A673 (cell line): ENCODE data around the gene UNKL. TPM values are rescaled to one million over a fixed set of nuclear protein-coding genes. Genes with fewer than 3 reads are reported as not detected.

Experiments used
- BruUV-seq: library from RNA; stranded (reverse); fragments of 400-500 nt; replicated peaks from 2 replicates; lab custom pipeline; 2021; lab: Mats Ljungman, UMichigan
- CTCF ChIA-PET: fragments of 300-600 bp; sonication (Branson Sonifier 250); formaldehyde crosslinking; loops from one replicate; lab custom pipeline; 2022; ENCODE audit warnings: antibody characterized with exemption; lab: Charles Lee
- POLR2A ChIA-PET: fragments of 300-600 bp; sonication (Branson Sonifier 250); formaldehyde crosslinking; loops from one replicate; lab custom pipeline; 2022; ENCODE audit warnings: antibody characterized with exemption; ENCODE audit not compliant: low non-redundant PET; lab: Charles Lee
- DNase-seq: peaks from one replicate; pipeline ENCODE4 v3.0.0-alpha.2; 2015; ENCODE audit warnings: low spot score
- H3K27ac ChIP-seq: fragments of 200-600 bp; sonication (generic); 2 replicates; pipeline ENCODE4 v1.5.1; 2016; ENCODE audit warnings: mixed run types, low read depth, mild to moderate bottlenecking, mixed read lengths, antibody characterized with exemption, low read length; ENCODE audit not compliant: poor library complexity, severe bottlenecking
- H3K27me3 ChIP-seq: fragments of 200-600 bp; sonication (generic); replicated peaks from 2 replicates; pipeline ENCODE4 v1.6.1; 2017; ENCODE audit warnings: mixed run types, low read depth, mild to moderate bottlenecking, mixed read lengths, antibody characterized with exemption, low read length; ENCODE audit not compliant: insufficient read depth, poor library complexity
- H3K36me3 ChIP-seq: fragments of 200-600 bp; sonication (generic); 2 replicates; pipeline ENCODE4 v1.6.1; 2016; ENCODE audit warnings: mixed run types, mild to moderate bottlenecking, mixed read lengths, antibody characterized with exemption, low read length; ENCODE audit not compliant: insufficient read depth, poor library complexity, severe bottlenecking
- H3K4me1 ChIP-seq: fragments of 200-600 bp; sonication (generic); 2 replicates; pipeline ENCODE4 v1.6.1; 2017; ENCODE audit warnings: mixed run types, mild to moderate bottlenecking, mixed read lengths, antibody characterized with exemption, low read length; ENCODE audit not compliant: insufficient read depth, poor library complexity, severe bottlenecking
- H3K4me3 ChIP-seq: fragments of 200-600 bp; sonication (generic); 2 replicates; pipeline ENCODE4 v1.5.1; 2016; ENCODE audit warnings: low read depth, mixed run types, mild to moderate bottlenecking, mixed read lengths, low read length; ENCODE audit not compliant: poor library complexity, severe bottlenecking
- H3K9me3 ChIP-seq: fragments of 200-600 bp; sonication (generic); 2 replicates; pipeline ENCODE4 v1.6.1; 2016; ENCODE audit warnings: mixed run types, low read depth, mild to moderate bottlenecking, mixed read lengths, antibody characterized with exemption, low read length; ENCODE audit not compliant: poor library complexity, severe bottlenecking
- EZH2 ChIP-seq: fragments of 200-600 bp; sonication (generic); IDR thresholded peaks from 2 replicates; pipeline ENCODE4 v1.6.1; 2017; ENCODE audit warnings: borderline replicate concordance, low read depth, mild to moderate bottlenecking, mixed read lengths, antibody characterized with exemption, low read length; ENCODE audit not compliant: poor library complexity, severe bottlenecking
- intact Hi-C: fragments of 100-400 bp; cut with micrococcal nuclease; formaldehyde crosslinking; loops from one replicate; pipeline ENCODE4 v1.10.0; 2022; ENCODE audit not compliant: unreplicated experiment
- total RNA-seq: library from RNA; stranded (reverse); gene quantifications from 2 replicates; pipeline ENCODE4 v1.2.3, GENCODE V29; 2021
- TF ChIP-seq, protein P1 (sequence below): fragments of 300-800, 200-600 bp; sonication (generic); conservative IDR thresholded peaks from 2 replicates; pipeline ENCODE4 v1.5.1; 2017; ENCODE audit warnings: low read depth, mild to moderate bottlenecking, antibody characterized with exemption, low read length, moderate library complexity, mixed read lengths

The UNKL gene
- total RNA-seq, 1 experiment from 2014 or later, result 88.5 TPM

DNA sequence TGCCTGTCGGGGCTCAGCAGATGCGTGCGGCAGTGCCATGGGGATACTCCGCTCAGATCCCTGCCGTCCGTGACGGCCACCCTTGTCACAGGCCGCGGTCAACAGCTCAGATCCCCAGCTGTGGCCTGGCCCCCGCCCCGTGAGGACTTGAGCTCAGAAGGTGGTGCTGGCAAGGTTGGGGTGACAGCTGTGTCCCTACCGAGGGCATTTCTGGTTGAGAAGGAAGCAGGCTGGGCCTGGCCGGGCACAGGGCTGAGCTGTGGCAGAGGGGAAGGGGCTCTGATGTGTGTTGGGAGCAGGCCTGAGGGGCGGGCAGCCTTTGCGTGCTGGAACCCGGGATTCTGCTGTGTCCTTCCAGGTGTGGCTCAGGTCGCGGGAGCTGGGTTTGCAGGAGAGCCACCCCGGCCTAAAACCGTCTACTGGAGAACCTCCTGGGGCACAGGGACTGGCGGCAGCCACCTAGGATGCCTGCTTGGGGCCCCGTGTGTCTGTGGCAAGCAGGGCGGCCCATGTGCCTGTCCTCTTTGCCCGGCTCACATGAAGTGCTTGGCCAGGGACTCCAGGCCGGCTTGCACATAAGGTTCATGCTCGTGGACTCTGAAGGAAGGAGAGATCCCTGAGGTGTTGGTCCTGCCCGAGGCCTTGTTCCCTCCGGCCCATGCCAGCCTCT, 100.0 kb downstream of the UNKL start:
- intact Hi-C loops, result no loop called here
- POLR2A ChIA-PET, result no interaction called here
- Histone ChIP-seq H3K36me3 (peaks cover 77% of the 10 kb centered on the region), H3K4me3 (no peak overlapping the region), H3K4me1 (peaks cover 8% of the 10 kb centered on the region), H3K9me3 (no peaks in the 10 kb centered on the region), H3K27ac (no peak overlapping the region), H3K27me3 (no peaks in the 10 kb centered on the region)
- no peak for DNase-seq
- CTCF ChIA-PET, result no interaction called here
- no peak for TF ChIP-seq EZH2
- TF ChIP-seq, protein P1, sequence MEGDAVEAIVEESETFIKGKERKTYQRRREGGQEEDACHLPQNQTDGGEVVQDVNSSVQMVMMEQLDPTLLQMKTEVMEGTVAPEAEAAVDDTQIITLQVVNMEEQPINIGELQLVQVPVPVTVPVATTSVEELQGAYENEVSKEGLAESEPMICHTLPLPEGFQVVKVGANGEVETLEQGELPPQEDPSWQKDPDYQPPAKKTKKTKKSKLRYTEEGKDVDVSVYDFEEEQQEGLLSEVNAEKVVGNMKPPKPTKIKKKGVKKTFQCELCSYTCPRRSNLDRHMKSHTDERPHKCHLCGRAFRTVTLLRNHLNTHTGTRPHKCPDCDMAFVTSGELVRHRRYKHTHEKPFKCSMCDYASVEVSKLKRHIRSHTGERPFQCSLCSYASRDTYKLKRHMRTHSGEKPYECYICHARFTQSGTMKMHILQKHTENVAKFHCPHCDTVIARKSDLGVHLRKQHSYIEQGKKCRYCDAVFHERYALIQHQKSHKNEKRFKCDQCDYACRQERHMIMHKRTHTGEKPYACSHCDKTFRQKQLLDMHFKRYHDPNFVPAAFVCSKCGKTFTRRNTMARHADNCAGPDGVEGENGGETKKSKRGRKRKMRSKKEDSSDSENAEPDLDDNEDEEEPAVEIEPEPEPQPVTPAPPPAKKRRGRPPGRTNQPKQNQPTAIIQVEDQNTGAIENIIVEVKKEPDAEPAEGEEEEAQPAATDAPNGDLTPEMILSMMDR, result no peak
- no TSS peak for BruUV-seq

- ChIA-PET CTCF (no interaction called here), POLR2A (no interaction called here)
- intact Hi-C loops, result no loop called here
- no peak for TF ChIP-seq EZH2
- TF ChIP-seq, protein P1, result no peak
- no peaks in the 10 kb centered on the region for H3K27me3 ChIP-seq
- H3K9me3 ChIP-seq, result no peaks in the 10 kb centered on the region
- no peak for DNase-seq
- H3K36me3 ChIP-seq, result peaks cover 70% of the 10 kb centered on the region
- no TSS peak for BruUV-seq
- no peak overlapping the region for H3K4me3 ChIP-seq
- peaks cover 8% of the 10 kb centered on the region for H3K4me1 ChIP-seq
- H3K27ac ChIP-seq, result no peak overlapping the region
Observed at GRCh38 chr16:1313721-1314369, 100.7 kb downstream of the UNKL start.

Other genes with a start within 250 kb of the UNKL start
- not detected in 2 replicates for gene TPSG1, start 189.4 kb downstream of the UNKL start, total RNA-seq
- gene TPSB2, start 184.5 kb downstream of the UNKL start, total RNA-seq, result 9.6 and 16.7 TPM in 2 replicates
- gene TPSAB1, start 174.0 kb downstream of the UNKL start, total RNA-seq, result 19.5 and 22.9 TPM in 2 replicates
- gene TPSD1, start 158.6 kb downstream of the UNKL start, total RNA-seq, result 1.7 and 2.3 TPM in 2 replicates
- 348 and 361 TPM in 2 replicates for gene UBE2I, start 105.1 kb downstream of the UNKL start, total RNA-seq
- 2.0 and 3.7 TPM in 2 replicates for gene BAIAP3, start 81.1 kb downstream of the UNKL start, total RNA-seq
- 55.0 and 57.2 TPM in 2 replicates for gene TSR3, start 62.8 kb downstream of the UNKL start, total RNA-seq
- gene GNPTG, start 62.8 kb downstream of the UNKL start, total RNA-seq, result 20.9 and 32.7 TPM in 2 replicates
- 17.8 and 19.5 TPM in 2 replicates for gene UQCC4, start 6.0 kb upstream of the UNKL start, total RNA-seq
- gene PERCC1, start 16.4 kb upstream of the UNKL start, total RNA-seq, result not detected in 2 replicates
- 1.2 and 1.6 TPM in 2 replicates for gene CCDC154, start 29.9 kb upstream of the UNKL start, total RNA-seq
- 82.2 and 89.3 TPM in 2 replicates for gene CLCN7, start 60.3 kb upstream of the UNKL start, total RNA-seq
- gene PTX4, start 74.2 kb upstream of the UNKL start, total RNA-seq, result not detected in 2 replicates
- 62.9 and 67.0 TPM in 2 replicates for gene TELO2, start 78.7 kb upstream of the UNKL start, total RNA-seq
- gene TMEM204, start 119.0 kb upstream of the UNKL start, total RNA-seq, result not detected in 2 replicates
- 21.8 and 34.6 TPM in 2 replicates for gene IFT140, start 197.4 kb upstream of the UNKL start, total RNA-seq
- 33.0 and 38.4 TPM in 2 replicates for gene CRAMP1, start 197.7 kb upstream of the UNKL start, total RNA-seq